Smooth muscle cell (in vitro differentiated cells): ENCODE measurements around the gene KDM2A. TPM values are rescaled to one million over a fixed set of nuclear protein-coding genes. Genes with fewer than 3 reads are reported as not detected.
A peak's percentile ranks its signal among the peaks of the same experiment; 100 is the strongest.

Experiments
- DNase-seq: peaks from one replicate; lab custom pipeline; 2025; ENCODE audit not compliant: unreplicated experiment; lab: John Stamatoyannopoulos, UW
- H2AFZ ChIP-seq: fragments of 200-600 bp; sonication (generic); 2 replicates; pipeline ENCODE4 v1.6.0; 2016; ENCODE audit warnings: antibody characterized with exemption, low read depth, mild to moderate bottlenecking
- H3F3A ChIP-seq: fragments of 200-600 bp; sonication (generic); 2 replicates; pipeline ENCODE4 v1.6.0; 2017; ENCODE audit warnings: antibody characterized with exemption, low read depth
- H3K27ac ChIP-seq: fragments of 200-600 bp; sonication (generic); 2 replicates; pipeline ENCODE4 v1.5.1; 2016; ENCODE audit warnings: low read depth, mild to moderate bottlenecking
- H3K27me3 ChIP-seq: fragments of 200-600 bp; sonication (generic); 2 replicates; pipeline ENCODE4 v1.6.1; 2016; ENCODE audit warnings: low read depth, mild to moderate bottlenecking
- H3K36me3 ChIP-seq: fragments of 200-600 bp; sonication (generic); 2 replicates; pipeline ENCODE4 v1.5.1; 2016; ENCODE audit warnings: low read depth
- H3K4me1 ChIP-seq: fragments of 200-600 bp; sonication (generic); 2 replicates; pipeline ENCODE4 v1.5.1; 2016; ENCODE audit warnings: low read depth
- H3K4me2 ChIP-seq: fragments of 200-600 bp; sonication (generic); 2 replicates; pipeline ENCODE4 v1.6.0; 2016; ENCODE audit warnings: mild to moderate bottlenecking
- H3K4me3 ChIP-seq: fragments of 200-600 bp; sonication (generic); 2 replicates; pipeline ENCODE4 v1.5.1; 2016; ENCODE audit warnings: mild to moderate bottlenecking
- H3K79me2 ChIP-seq: fragments of 200-600 bp; sonication (generic); 2 replicates; pipeline ENCODE4 v1.6.0; 2016; ENCODE audit warnings: low read depth, mild to moderate bottlenecking
- H3K9ac ChIP-seq: fragments of 200-600 bp; sonication (generic); 2 replicates; pipeline ENCODE4 v1.6.0; 2016; ENCODE audit warnings: low read depth
- H3K9me3 ChIP-seq: fragments of 200-600 bp; sonication (generic); replicated peaks from 2 replicates; pipeline ENCODE4 v1.5.1; 2016; ENCODE audit warnings: low read depth
- H4K20me1 ChIP-seq: fragments of 200-600 bp; sonication (generic); 2 replicates; pipeline ENCODE4 v1.6.0; 2016; ENCODE audit warnings: low read depth
- CTCF ChIP-seq: fragments of 200-600 bp; sonication (generic); IDR thresholded peaks from 2 replicates; pipeline ENCODE4 v1.5.1; 2017; ENCODE audit warnings: borderline replicate concordance, mild to moderate bottlenecking, antibody characterized with exemption; ENCODE audit not compliant: insufficient read depth, poor library complexity, severe bottlenecking
- WGBS: methylation state at CpG from one replicate; pipeline ENCODE4 v1.1.7; 2016; ENCODE audit warnings: low lambda C conversion rate; 5-methylcytosine and 5-hydroxymethylcytosine counted together
- polyA plus RNA-seq: library from polyadenylated mRNA; unstranded; fragments of >200 nt; fragmentation: Nextera tagmentation; extraction: Ambion mirVana; gene quantifications from 2 replicates; pipeline ENCODE4 v1.2.1, GENCODE V29; 2016
- total RNA-seq: library from RNA; depleted of rRNA; stranded (reverse); fragments of >200 nt; gene quantifications from 2 replicates; pipeline ENCODE4 v1.2.3, GENCODE V29; 2014

KDM2A gene
- total and polyA plus RNA-seq, 2 experiments from 2014 or later, result 18.9 to 44.9 TPM

GRCh38 chr11:67290801-67291200 lies 171.7 kb downstream of the KDM2A start:
- Histone ChIP-seq H3K36me3 (peaks cover 9% of the 10 kb centered on the region), H3K4me3 (no peak overlapping the region), H3K4me1 (peaks cover 17% of the 10 kb centered on the region), H3K4me2 (peak overlapping the region; percentile 98), H3K9me3 (peaks cover 5% of the 10 kb centered on the region), H3K27me3 (no peaks in the 10 kb centered on the region), H4K20me1 (peaks cover 29% of the 10 kb centered on the region), H2AFZ (no peak overlapping the region), H3K9ac (no peak overlapping the region), H3K79me2 (peaks cover 62% of the 10 kb centered on the region), H3K27ac (peak overlapping the region; percentile 38), H3F3A (peaks cover 9% of the 10 kb centered on the region)
- 75% methylated on average over 7 of the region's 7 CpGs for WGBS
- DNase-seq, result no peak
- no peak for TF ChIP-seq CTCF

- H3K36me3 ChIP-seq, result peaks cover 17% of the 10 kb centered on the region
- H3K27ac ChIP-seq, result peak overlapping the region; percentile 85
- H3K9ac ChIP-seq, result peak overlapping the region; percentile 63
- TF ChIP-seq CTCF, result no peak
- H3K4me3 ChIP-seq, result no peak overlapping the region
- H3K79me2 ChIP-seq, result peaks cover 71% of the 10 kb centered on the region
- 98% methylated on average over 33 of the region's 33 CpGs for WGBS
- H3K9me3 ChIP-seq, result peaks cover 9% of the 10 kb centered on the region
- H3K27me3 ChIP-seq, result no peaks in the 10 kb centered on the region
- peak overlapping the region; percentile 70 for H3K4me2 ChIP-seq
- H2AFZ ChIP-seq, result no peak overlapping the region
- H3K4me1 ChIP-seq, result peaks cover 17% of the 10 kb centered on the region
- peaks cover 9% of the 10 kb centered on the region for H3F3A ChIP-seq
- no peak for DNase-seq
- peaks cover 37% of the 10 kb centered on the region for H4K20me1 ChIP-seq
Observed at GRCh38 chr11:67291481-67292381, 172.7 kb downstream of the KDM2A start.

- H3K4me1 ChIP-seq, result peaks cover 16% of the 10 kb centered on the region
- H3K27ac ChIP-seq, result peak overlapping the region; percentile 85
- 47% methylated on average over 3 of the region's 3 CpGs for WGBS
- H3K27me3 ChIP-seq, result no peaks in the 10 kb centered on the region
- H2AFZ ChIP-seq, result no peak overlapping the region
- peaks cover 17% of the 10 kb centered on the region for H3K36me3 ChIP-seq
- peaks cover 45% of the 10 kb centered on the region for H4K20me1 ChIP-seq
- peak overlapping the region; percentile 63 for H3K9ac ChIP-seq
- H3K9me3 ChIP-seq, result peaks cover 9% of the 10 kb centered on the region
- DNase-seq, result no peak
- H3K4me2 ChIP-seq, result peak overlapping the region; percentile 70
- peak overlapping the region; percentile 6 for H3K4me3 ChIP-seq
- peaks cover 9% of the 10 kb centered on the region for H3F3A ChIP-seq
- peaks cover 79% of the 10 kb centered on the region for H3K79me2 ChIP-seq
- no peak for TF ChIP-seq CTCF
Observed at GRCh38 chr11:67292671-67293070, 173.6 kb downstream of the KDM2A start.
